Loucy (cell line): ENCODE measurements around the gene PATZ1.
A peak's percentile ranks its signal among the peaks of the same experiment; 100 is the strongest.

Experiments used
- H2AFZ ChIP-seq: fragments of 200-600 bp; sonication (generic); 2 replicates; pipeline ENCODE4 v1.6.0; 2016; ENCODE audit warnings: antibody characterized with exemption, mild to moderate bottlenecking, low read length, moderate library complexity
- H3F3A ChIP-seq: fragments of 200-600 bp; 2 replicates; pipeline ENCODE4 v1.6.0; 2016; ENCODE audit warnings: antibody characterized with exemption, low read depth, mild to moderate bottlenecking
- H3K27me3 ChIP-seq: fragments of 200-600 bp; sonication (generic); 2 replicates; pipeline ENCODE4 v1.6.1; 2014; ENCODE audit warnings: low read length, mild to moderate bottlenecking; ENCODE audit not compliant: insufficient read depth, poor library complexity, severe bottlenecking
- H3K36me3 ChIP-seq: fragments of 200-600 bp; sonication (generic); 2 replicates; pipeline ENCODE4 v1.6.1; 2016; ENCODE audit warnings: low read length; ENCODE audit not compliant: insufficient read depth
- H3K4me1 ChIP-seq: fragments of 200-600 bp; sonication (generic); 2 replicates; pipeline ENCODE4 v1.5.1; 2014; ENCODE audit warnings: low read length, mild to moderate bottlenecking; ENCODE audit not compliant: insufficient read depth, poor library complexity, severe bottlenecking
- H3K4me2 ChIP-seq: fragments of 200-600 bp; sonication (generic); 2 replicates; pipeline ENCODE4 v1.6.0; 2014; ENCODE audit warnings: antibody characterized with exemption, low read length, low read depth, mild to moderate bottlenecking; ENCODE audit not compliant: poor library complexity, severe bottlenecking
- H3K4me3 ChIP-seq: fragments of 200-600 bp; sonication (generic); 2 replicates; pipeline ENCODE4 v1.5.1; 2014; ENCODE audit warnings: low read length, mild to moderate bottlenecking, mixed read lengths; ENCODE audit not compliant: poor library complexity, severe bottlenecking
- H3K79me2 ChIP-seq: fragments of 200-600 bp; sonication (generic); 2 replicates; pipeline ENCODE4 v1.6.1; 2014; ENCODE audit warnings: low read length; ENCODE audit not compliant: insufficient read depth
- H3K9ac ChIP-seq: fragments of 200-600 bp; sonication (generic); 2 replicates; pipeline ENCODE4 v1.6.0; 2014; ENCODE audit warnings: mild to moderate bottlenecking, low read depth, low read length, moderate library complexity; ENCODE audit not compliant: poor library complexity, severe bottlenecking
- H3K9me2 ChIP-seq: fragments of 200-600 bp; sonication (generic); replicated peaks from 2 replicates; pipeline ENCODE4 v1.6.1; 2016; ENCODE audit warnings: low read depth, low read length, mixed read lengths
- H3K9me3 ChIP-seq: fragments of 200-600 bp; sonication (generic); 2 replicates; pipeline ENCODE4 v1.6.1; 2014; ENCODE audit warnings: mild to moderate bottlenecking, antibody characterized with exemption, low read length, low read depth; ENCODE audit not compliant: insufficient read depth
- H4K20me1 ChIP-seq: fragments of 200-600 bp; sonication (generic); 2 replicates; pipeline ENCODE4 v1.6.0; 2014; ENCODE audit warnings: antibody characterized with exemption, low read length, mild to moderate bottlenecking; ENCODE audit not compliant: insufficient read depth, poor library complexity, severe bottlenecking
- CTCF ChIP-seq: fragments of 200-600 bp; sonication (generic); conservative IDR thresholded peaks from 2 replicates; pipeline ENCODE4 v1.5.1; 2014; ENCODE audit warnings: mild to moderate bottlenecking, antibody characterized with exemption, low read length
- EZH2phosphoT487 ChIP-seq: fragments of 200-600 bp; IDR thresholded peaks from 2 replicates; pipeline ENCODE4 v1.6.1; 2018; ENCODE audit warnings: antibody characterized with exemption, mild to moderate bottlenecking, moderate library complexity, borderline replicate concordance

PATZ1 gene

GRCh38 chr22:31284281-31285155, 61.6 kb downstream of the PATZ1 start:
- H3K79me2 ChIP-seq: peaks cover 12% of the 10 kb centered on the region; the same call in 1 of the 2 replicates
- no peak for TF ChIP-seq EZH2phosphoT487
- TF ChIP-seq CTCF: no peak
- no peaks in the 10 kb centered on the region for H3K9me3 ChIP-seq
- H4K20me1 ChIP-seq: peaks cover 6% of the 10 kb centered on the region
- peaks cover 43% of the 10 kb centered on the region for H3K4me1 ChIP-seq
- H2AFZ ChIP-seq: no peak overlapping the region
- H3K9me2 ChIP-seq: no peaks in the 10 kb centered on the region
- no peaks in the 10 kb centered on the region for H3K27me3 ChIP-seq
- peaks cover 22% of the 10 kb centered on the region; the same call in 1 of the 2 replicates for H3K36me3 ChIP-seq
- H3K9ac ChIP-seq: peak overlapping the region; percentile 57
- peak overlapping the region; percentile 17 for H3K4me3 ChIP-seq
- H3F3A ChIP-seq: peaks cover 9% of the 10 kb centered on the region; the same call in 1 of the 2 replicates
- H3K4me2 ChIP-seq: peak overlapping the region; percentile 61

GRCh38 chr22:31282748-31283468, 63.2 kb downstream of the PATZ1 start:
- H3K9me2 ChIP-seq: no peaks in the 10 kb centered on the region
- H3K4me2 ChIP-seq: no peak overlapping the region
- peaks cover 9% of the 10 kb centered on the region; the same call in 1 of the 2 replicates for H3F3A ChIP-seq
- no peak overlapping the region for H3K4me3 ChIP-seq
- no peaks in the 10 kb centered on the region; the same call in 1 of the 2 replicates for H3K79me2 ChIP-seq
- H3K9ac ChIP-seq: no peak overlapping the region
- H2AFZ ChIP-seq: no peak overlapping the region
- H3K36me3 ChIP-seq: peaks cover 28% of the 10 kb centered on the region; the same call in 1 of the 2 replicates
- peaks cover 31% of the 10 kb centered on the region for H3K4me1 ChIP-seq
- peaks cover 6% of the 10 kb centered on the region for H4K20me1 ChIP-seq
- no peak for TF ChIP-seq CTCF
- no peak for TF ChIP-seq EZH2phosphoT487
- no peaks in the 10 kb centered on the region for H3K27me3 ChIP-seq
- H3K9me3 ChIP-seq: no peaks in the 10 kb centered on the region

- Histone ChIP-seq H3K4me1 (peaks cover 23% of the 10 kb centered on the region), H3K79me2 (no peaks in the 10 kb centered on the region), H3K4me3 (no peak overlapping the region), H3K27me3 (no peaks in the 10 kb centered on the region), H4K20me1 (peaks cover 6% of the 10 kb centered on the region), H3K36me3 (peaks cover 37% of the 10 kb centered on the region; the same call in 1 of the 2 replicates), H2AFZ (no peak overlapping the region), H3K9ac (no peak overlapping the region), H3F3A (peaks cover 6% of the 10 kb centered on the region; the same call in 1 of the 2 replicates), H3K9me3 (no peaks in the 10 kb centered on the region), H3K9me2 (no peaks in the 10 kb centered on the region), H3K4me2 (no peak overlapping the region)
- TF ChIP-seq CTCF (no peak), EZH2phosphoT487 (no peak)
Measured at GRCh38 chr22:31281733-31282132, 64.4 kb downstream of the PATZ1 start.
